ENCODE data around the gene PROSER2. TPM values are rescaled to one million over a fixed set of nuclear protein-coding genes. Genes with fewer than 3 reads are reported as not detected.

PROSER2 gene
- total RNA-seq, 1 donor = 16.2 TPM

GRCh38 chr10:11898372-11899066 lies 75.4 kb downstream of the PROSER2 start:
- no peak for DNase-seq (ENCODE audit: low read depth in 2 of 3, low spot score in 2 of 3)

- no peak for DNase-seq (ENCODE audit: low read depth in 2 of 3, low spot score in 2 of 3)
Observed at GRCh38 chr10:11899067-11899876, 76.1 kb downstream of the PROSER2 start.

GRCh38 chr10:11901036-11901301 lies 77.8 kb downstream of the PROSER2 start:
- DNase-seq (ENCODE audit: low read depth in 2 of 3, low spot score in 2 of 3) = no peak

GRCh38 chr10:11901454-11901832 lies 78.3 kb downstream of the PROSER2 start:
- no peak for DNase-seq (ENCODE audit: low read depth in 2 of 3, low spot score in 2 of 3)

GRCh38 chr10:11901833-11902475 lies 78.8 kb downstream of the PROSER2 start:
- DNase-seq (ENCODE audit: low read depth in 2 of 3, low spot score in 2 of 3) = peak in 2 of 3 donors; percentile 41 to 48

GRCh38 chr10:11902646-11903045 lies 79.5 kb downstream of the PROSER2 start:
- DNase-seq (ENCODE audit: low read depth in 2 of 3, low spot score in 2 of 3) = no peak

- no peak for DNase-seq (ENCODE audit: low read depth in 2 of 3, low spot score in 2 of 3)
Observed at GRCh38 chr10:11906714-11907113, 83.6 kb downstream of the PROSER2 start.

GRCh38 chr10:11907914-11908313 lies 84.8 kb downstream of the PROSER2 start:
- DNase-seq (ENCODE audit: low read depth in 2 of 3, low spot score in 2 of 3) = no peak

GRCh38 chr10:11908536-11908935 lies 85.4 kb downstream of the PROSER2 start:
- no peak for DNase-seq (ENCODE audit: low read depth in 2 of 3, low spot score in 2 of 3)

GRCh38 chr10:11908991-11909390 lies 85.8 kb downstream of the PROSER2 start:
- no peak for DNase-seq (ENCODE audit: low read depth in 2 of 3, low spot score in 2 of 3)

- DNase-seq (ENCODE audit: low read depth in 2 of 3, low spot score in 2 of 3) = no peak
Observed at GRCh38 chr10:11909618-11910017, 86.5 kb downstream of the PROSER2 start.

- no peak for DNase-seq (ENCODE audit: low read depth in 2 of 3, low spot score in 2 of 3)
Observed at GRCh38 chr10:11910102-11910501, 86.9 kb downstream of the PROSER2 start.

- no peak for DNase-seq (ENCODE audit: low read depth in 2 of 3, low spot score in 2 of 3)
Observed at GRCh38 chr10:11913079-11913641, 90.0 kb downstream of the PROSER2 start.

GRCh38 chr10:11918384-11918783 lies 95.2 kb downstream of the PROSER2 start:
- no peak for DNase-seq (ENCODE audit: low read depth in 2 of 3, low spot score in 2 of 3)

GRCh38 chr10:11919271-11919670 lies 96.1 kb downstream of the PROSER2 start:
- no peak for DNase-seq (ENCODE audit: low read depth in 2 of 3, low spot score in 2 of 3)

Other genes with a start within 250 kb of the PROSER2 start
- 18.9 TPM for gene USP6NL, start 211.7 kb upstream of the PROSER2 start, total RNA-seq
- 11.8 TPM for gene ECHDC3, start 81.0 kb upstream of the PROSER2 start, total RNA-seq
- 12.1 TPM for gene UPF2, start 219.5 kb downstream of the PROSER2 start, total RNA-seq
- 43.1 TPM for gene DHTKD1, start 245.6 kb downstream of the PROSER2 start, total RNA-seq

Data from hematopoietic multipotent progenitor cell (in vitro differentiated cells).